GM23338 (cell line): ENCODE data around the gene ATCAY. TPM values are rescaled to one million over a fixed set of nuclear protein-coding genes. Genes with fewer than 3 reads are reported as not detected.

ENCODE experiments used
- ATAC-seq: fragments of 200-7000 bp; cut with Tn5 transposase; 3 replicates; pipeline ENCODE4 v1.9.1; 2020
- DNase-seq: peaks from one replicate; pipeline ENCODE4 v3.0.0-alpha.2; 2015; ENCODE audit warnings: low spot score
- H2AFZ ChIP-seq: fragments of 200-600 bp; sonication (generic); 2 replicates; pipeline ENCODE4 v1.8.0; 2016; ENCODE audit warnings: antibody characterized with exemption, mild to moderate bottlenecking, moderate library complexity
- H3F3A ChIP-seq: fragments of 200-600 bp; sonication (generic); replicated peaks from 2 replicates; pipeline ENCODE4 v1.8.0; 2017; ENCODE audit warnings: antibody characterized with exemption, mixed run types, low read depth
- H3K27ac ChIP-seq: fragments of 200-600 bp; sonication (generic); 2 replicates; pipeline ENCODE4 v1.6.1; 2016; ENCODE audit warnings: low read depth
- H3K27me3 ChIP-seq: fragments of 200-600 bp; sonication (generic); 2 replicates; pipeline ENCODE4 v1.8.0; 2016; ENCODE audit warnings: mild to moderate bottlenecking, mixed run types, moderate library complexity; ENCODE audit not compliant: insufficient read depth
- H3K36me3 ChIP-seq: fragments of 200-600 bp; sonication (generic); 2 replicates; pipeline ENCODE4 v1.8.0; 2016; ENCODE audit warnings: mild to moderate bottlenecking; ENCODE audit not compliant: insufficient read depth
- H3K4me1 ChIP-seq: fragments of 200-600 bp; sonication (generic); 2 replicates; pipeline ENCODE4 v1.8.0; 2016; ENCODE audit warnings: mild to moderate bottlenecking, moderate library complexity; ENCODE audit not compliant: insufficient read depth
- H3K4me2 ChIP-seq: fragments of 200-600 bp; sonication (generic); 2 replicates; pipeline ENCODE4 v1.7.1; 2017; ENCODE audit warnings: mixed run types
- H3K4me3 ChIP-seq: fragments of 200-600 bp; sonication (generic); 2 replicates; pipeline ENCODE4 v1.6.1; 2016; ENCODE audit warnings: mixed run types
- H3K79me2 ChIP-seq: fragments of 200-600 bp; sonication (generic); replicated peaks from 2 replicates; pipeline ENCODE4 v1.8.0; 2017; ENCODE audit warnings: mild to moderate bottlenecking; ENCODE audit not compliant: insufficient read depth
- H3K9me2 ChIP-seq: fragments of 200-600 bp; sonication (generic); 2 replicates; pipeline ENCODE4 v1.8.0; 2017; ENCODE audit not compliant: insufficient read depth
- H4K20me1 ChIP-seq: fragments of 200-600 bp; sonication (generic); replicated peaks from 2 replicates; pipeline ENCODE4 v1.8.0; 2017; ENCODE audit warnings: mild to moderate bottlenecking; ENCODE audit not compliant: insufficient read depth
- H3K27ac Mint-ChIP-seq: 2 replicates; pipeline ENCODE4 v1.8.0; 2020; ENCODE audit warnings: inconsistent platforms, mild to moderate bottlenecking, moderate library complexity, mixed read lengths
- H3K27me3 Mint-ChIP-seq: 3 replicates; pipeline ENCODE4 v1.8.0; 2022; ENCODE audit warnings: low read depth, mild to moderate bottlenecking, moderate library complexity, mixed read lengths, inconsistent platforms; ENCODE audit not compliant: insufficient read depth, poor library complexity
- H3K36me3 Mint-ChIP-seq: 3 replicates; pipeline ENCODE4 v1.8.0; 2021; ENCODE audit warnings: low read depth, mild to moderate bottlenecking, inconsistent platforms, moderate library complexity, mixed read lengths
- H3K4me1 Mint-ChIP-seq: 3 replicates; pipeline ENCODE4 v1.8.0; 2020; ENCODE audit warnings: mild to moderate bottlenecking, inconsistent platforms, mixed read lengths
- H3K4me3 Mint-ChIP-seq: 3 replicates; pipeline ENCODE4 v1.8.0; 2021; ENCODE audit warnings: moderate library complexity, mild to moderate bottlenecking, inconsistent platforms, mixed read lengths
- H3K9me3 Mint-ChIP-seq: 3 replicates; pipeline ENCODE4 v1.8.0; 2020; ENCODE audit warnings: moderate library complexity, mild to moderate bottlenecking, inconsistent platforms, mixed read lengths
- CREB1 ChIP-seq: fragments of 250-450 bp; sonication (Bioruptor Pico); IDR thresholded peaks from 2 replicates; pipeline ENCODE4 v1.5.0; 2020; ENCODE audit warnings: low read depth, mild to moderate bottlenecking, moderate library complexity
- CTCF ChIP-seq, 2 experiments: fragments of 200-600 bp in 1 of 2; sonication (generic) in 1 of 2; conservative IDR thresholded peaks; 2 replicates each; pipeline versions ENCODE4 v1.5.1 to v1.6.1; 2016 to 2017; ENCODE audit warnings: antibody characterized with exemption in 2 of 2, low read depth in 2 of 2, mild to moderate bottlenecking in 2 of 2, moderate library complexity in 1 of 2
- EZH2phosphoT487 ChIP-seq: fragments of 200-600 bp; sonication (generic); IDR thresholded peaks from one replicate; pipeline ENCODE4 v1.8.1; 2018; ENCODE audit warnings: antibody characterized with exemption; ENCODE audit not compliant: unreplicated experiment
- JUNB ChIP-seq: IDR thresholded peaks from one replicate; pipeline ENCODE4 v1.6.1; 2016; ENCODE audit warnings: antibody characterized with exemption; ENCODE audit not compliant: unreplicated experiment
- REST ChIP-seq: IDR thresholded peaks from one replicate; pipeline ENCODE4 v1.6.1; 2018; ENCODE audit warnings: antibody characterized with exemption; ENCODE audit not compliant: unreplicated experiment
- STAT1 ChIP-seq: IDR thresholded peaks from one replicate; pipeline ENCODE4 v1.6.1; 2016; ENCODE audit warnings: antibody characterized with exemption; ENCODE audit not compliant: unreplicated experiment
- ZNF114 ChIP-seq: fragments of 250-450 bp; sonication (Bioruptor Pico); IDR thresholded peaks from 2 replicates; pipeline ENCODE4 v1.5.0; 2020; ENCODE audit warnings: mild to moderate bottlenecking, moderate library complexity
- ZNF331 ChIP-seq: fragments of 250-450 bp; sonication (Bioruptor Pico); IDR thresholded peaks from 2 replicates; pipeline ENCODE4 v1.5.0; 2020; ENCODE audit warnings: low read depth, mild to moderate bottlenecking, moderate library complexity
- ZNF462 ChIP-seq: fragments of 250-450 bp; sonication (Bioruptor Pico); IDR thresholded peaks from 2 replicates; pipeline ENCODE4 v1.5.0; 2020; ENCODE audit warnings: mild to moderate bottlenecking, moderate library complexity
- polyA plus RNA-seq: library from polyadenylated mRNA; unstranded; fragments of >200 nt; fragmentation: Nextera tagmentation; extraction: Ambion mirVana; gene quantifications from 2 replicates; pipeline ENCODE4 v1.2.1, GENCODE V29; 2016
- total RNA-seq: library from RNA; depleted of rRNA; stranded (reverse); fragments of >200 nt; shearing (Covaris generic); gene quantifications from 2 replicates; pipeline ENCODE4 v1.2.3, GENCODE V29; 2014

ATCAY gene
- total and polyA plus RNA-seq, 2 experiments from 2014 or later: 16.9 to 45.7 TPM

- Mint-ChIP-seq H3K27ac (no peak overlapping the region), H3K36me3 (peaks cover 64% of the 10 kb centered on the region), H3K4me1 (no peaks in the 10 kb centered on the region; the same call in 2 of the 3 replicates), H3K27me3 (peaks cover 3% of the 10 kb centered on the region), H3K4me3 (no peak overlapping the region; the same call in 2 of the 3 replicates), H3K9me3 (peaks cover 8% of the 10 kb centered on the region; the same call in 1 of the 3 replicates)
- Histone ChIP-seq H3K27ac (no peak overlapping the region), H3K9me2 (no peaks in the 10 kb centered on the region), H3F3A (no peaks in the 10 kb centered on the region), H3K4me2 (no peak overlapping the region), H3K4me3 (no peak overlapping the region), H4K20me1 (no peaks in the 10 kb centered on the region; the same call in 1 of the 2 replicates), H3K27me3 (no peaks in the 10 kb centered on the region), H2AFZ (no peak overlapping the region), H3K4me1 (no peaks in the 10 kb centered on the region), H3K36me3 (peaks cover 16% of the 10 kb centered on the region), H3K79me2 (no peaks in the 10 kb centered on the region)
- no peak for ATAC-seq
- DNase-seq: no peak
- TF ChIP-seq EZH2phosphoT487 (no peak), ZNF114 (CRISPR knock-in tag) (no peak), JUNB (no peak), REST (no peak), CREB1 (CRISPR knock-in tag) (no peak), CTCF (conservative IDR thresholded peaks at IDR 0.05; ENCODE audit: low read depth in 2 of 2) (no peak), ZNF462 (CRISPR knock-in tag) (no peak), ZNF331 (CRISPR knock-in tag) (no peak), STAT1 (no peak)
Measured at GRCh38 chr19:3916033-3916432, 35.5 kb downstream of the ATCAY start.
